SK-N-SH (cell line): Measurements from ENCODE around the gene GDPD5. TPM values are rescaled to one million over a fixed set of nuclear protein-coding genes. Genes with fewer than 3 reads are reported as not detected.

Experiments
- CTCF ChIA-PET: fragments of 300-600, 350-600 bp; formaldehyde crosslinking; extraction: SDS; loops from one replicate; lab custom pipeline; 2021; lab: Yijun Ruan, JAX
- POLR2A ChIA-PET: fragments of 350-600 bp; sonication (Branson Sonifier 250); formaldehyde crosslinking; extraction: SDS; loops from one replicate; lab custom pipeline; 2020; ENCODE audit warnings: antibody characterized with exemption, inconsistent platforms; lab: Yijun Ruan, JAX
- DNase-seq: peaks from one replicate; pipeline ENCODE4 v3.0.0; 2012
- H2AFZ ChIP-seq: fragments of 200-600 bp; sonication (generic); 2 replicates; pipeline ENCODE4 v1.8.1; 2016; ENCODE audit warnings: antibody characterized with exemption, mild to moderate bottlenecking, low read depth
- H3F3A ChIP-seq: fragments of 200-600 bp; sonication (generic); replicated peaks from 2 replicates; pipeline ENCODE3; 2016; ENCODE audit warnings: antibody characterized with exemption, mild to moderate bottlenecking; ENCODE audit not compliant: insufficient read depth
- H3K27ac ChIP-seq, 2 experiments: fragments of 200-500 bp in 1 of 2; fragments of 200-600 bp in 1 of 2; sonication (Bioruptor generic) in 1 of 2; sonication (generic), shearing (Covaris generic) in 1 of 2; 2 replicates each; pipeline versions ENCODE4 v1.5.1 to v1.6.1; 2014 to 2016; ENCODE audit warnings: low read depth in 2 of 2, inconsistent platforms in 1 of 2, low read length in 1 of 2, mild to moderate bottlenecking in 1 of 2, mixed read lengths in 1 of 2
- H3K27me3 ChIP-seq: fragments of 200-600 bp; sonication (generic), shearing (Covaris generic); 2 replicates; pipeline ENCODE4 v1.6.1; 2016; ENCODE audit warnings: mixed run types; ENCODE audit not compliant: insufficient read depth
- H3K36me3 ChIP-seq, 2 experiments: fragments of 200-500 bp in 1 of 2; fragments of 200-600 bp in 1 of 2; sonication (Bioruptor generic) in 1 of 2; sonication (generic) in 1 of 2; replicated peaks in 1 of 2; 2 replicates each; pipeline versions ENCODE3 to v1.5.1; 2014 to 2016; ENCODE audit warnings: low read length in 1 of 2, mild to moderate bottlenecking in 1 of 2; ENCODE audit not compliant: insufficient read depth in 2 of 2, control insufficient read depth in 1 of 2
- H3K4me1 ChIP-seq, 2 experiments: fragments of 200-500 bp in 1 of 2; fragments of 200-600 bp in 1 of 2; sonication (Bioruptor generic) in 1 of 2; sonication (generic), shearing (Covaris generic) in 1 of 2; 2 replicates each; pipeline versions ENCODE4 v1.5.1 to v1.6.1; 2014 to 2016; ENCODE audit warnings: low read depth in 1 of 2, low read length in 1 of 2, mixed run types in 1 of 2; ENCODE audit not compliant: insufficient read depth in 2 of 2, control insufficient read depth in 1 of 2
- H3K4me2 ChIP-seq: fragments of 200-600 bp; sonication (generic), shearing (Covaris generic); 2 replicates; pipeline ENCODE4 v1.6.1; 2017; ENCODE audit warnings: mixed run types
- H3K4me3 ChIP-seq, 2 experiments: fragments of 200-500 bp in 1 of 2; fragments of 200-600 bp in 1 of 2; sonication (Bioruptor generic) in 1 of 2; sonication (generic), shearing (Covaris generic) in 1 of 2; 2 replicates each; pipeline versions ENCODE4 v1.5.1 to v1.8.1; 2014 to 2016; ENCODE audit warnings: low read depth in 2 of 2, inconsistent platforms in 1 of 2, low read length in 1 of 2, mild to moderate bottlenecking in 1 of 2, mixed read lengths in 1 of 2, moderate library complexity in 1 of 2
- H3K79me2 ChIP-seq: fragments of 200-600 bp; sonication (generic); 2 replicates; pipeline ENCODE4 v1.8.1; 2017; ENCODE audit warnings: mild to moderate bottlenecking; ENCODE audit not compliant: insufficient read depth
- H3K9ac ChIP-seq: fragments of 200-600 bp; sonication (generic); 2 replicates; pipeline ENCODE4 v1.6.1; 2017; ENCODE audit warnings: mixed run types
- H3K9me2 ChIP-seq: fragments of 200-600 bp; sonication (generic); 2 replicates; pipeline ENCODE4 v1.6.1; 2017; ENCODE audit warnings: mixed run types
- H3K9me3 ChIP-seq: fragments of 200-600 bp; sonication (generic); 2 replicates; pipeline ENCODE4 v1.6.1; 2017; ENCODE audit warnings: mixed run types, mild to moderate bottlenecking, moderate library complexity
- H4K20me1 ChIP-seq: fragments of 200-600 bp; sonication (generic); 2 replicates; pipeline ENCODE4 v1.6.1; 2017; ENCODE audit warnings: mild to moderate bottlenecking, mixed run types; ENCODE audit not compliant: insufficient read depth
- EP300 ChIP-seq, 2 experiments: IDR thresholded peaks; 2 replicates each; pipeline versions ENCODE4 v1.4.0 to v1.6.1; 2012; ENCODE audit warnings: borderline replicate concordance in 1 of 2, low read depth in 1 of 2, low read length in 1 of 2
- EZH2phosphoT487 ChIP-seq: fragments of 200-600 bp; sonication (generic); IDR thresholded peaks from 2 replicates; pipeline ENCODE4 v1.6.1; 2017; ENCODE audit warnings: low read depth, mixed run types, mild to moderate bottlenecking, antibody characterized with exemption, moderate library complexity, borderline replicate concordance
- FOSL2 ChIP-seq: IDR thresholded peaks from 2 replicates; pipeline ENCODE4 v1.4.0; 2012; ENCODE audit warnings: low read depth, mild to moderate bottlenecking, moderate library complexity, borderline replicate concordance
- GABPA ChIP-seq: IDR thresholded peaks from 2 replicates; pipeline ENCODE4 v1.4.0; 2012; ENCODE audit warnings: low read depth, mild to moderate bottlenecking
- GATA2 ChIP-seq: sonication (generic); formaldehyde crosslinking; IDR thresholded peaks from 2 replicates; pipeline ENCODE4 v1.5.0; 2020; ENCODE audit warnings: mild to moderate bottlenecking, missing genetic modification reagents
- NFIC ChIP-seq: IDR thresholded peaks from 2 replicates; pipeline ENCODE4 v1.4.0; 2012; ENCODE audit warnings: borderline replicate concordance
- NRF1 ChIP-seq: IDR thresholded peaks from 2 replicates; pipeline ENCODE4 v1.6.1; 2012; ENCODE audit warnings: low read depth, mild to moderate bottlenecking, low read length
- POLR2AphosphoS5 ChIP-seq: IDR thresholded peaks from 2 replicates; pipeline ENCODE4 v1.6.1; 2012; ENCODE audit warnings: low read depth, low read length
- RFX5 ChIP-seq: IDR thresholded peaks from 2 replicates; pipeline ENCODE4 v1.6.1; 2012; ENCODE audit warnings: mild to moderate bottlenecking, improper control_type of control experiment, low read length
- RXRA ChIP-seq: IDR thresholded peaks from 2 replicates; pipeline ENCODE4 v1.4.0; 2012; ENCODE audit warnings: low read depth, mild to moderate bottlenecking, borderline replicate concordance
- TEAD4 ChIP-seq: IDR thresholded peaks from 2 replicates; pipeline ENCODE4 v1.4.0; 2012; ENCODE audit warnings: mild to moderate bottlenecking, borderline replicate concordance; ENCODE audit not compliant: insufficient read depth
- YY1 ChIP-seq: IDR thresholded peaks from 2 replicates; pipeline ENCODE4 v1.4.0; 2012; ENCODE audit warnings: low read depth, mild to moderate bottlenecking
- WGBS: methylation state at CpG from one replicate; pipeline ENCODE4 v1.1.6; 2017; ENCODE audit warnings: low lambda C conversion rate; 5-methylcytosine and 5-hydroxymethylcytosine counted together
- polyA plus RNA-seq, 3 experiments: library from polyadenylated mRNA; depleted of rRNA; stranded (reverse); fragments of >200 nt; gene quantifications; 2 replicates each; pipeline ENCODE4 v1.2.3, GENCODE V29; 2012
- TF ChIP-seq, protein P1 (sequence below): fragments of 150-350 bp; IDR thresholded peaks from 2 replicates; pipeline ENCODE4 v1.6.1; 2016; ENCODE audit warnings: mild to moderate bottlenecking, low read depth, low read length
- TF ChIP-seq, protein P2 (sequence below): fragments of 150-350 bp; IDR thresholded peaks from 2 replicates; pipeline ENCODE4 v1.6.1; 2017; ENCODE audit warnings: antibody characterized with exemption, low read length, low read depth, borderline replicate concordance
- TF ChIP-seq, protein P3 (sequence below): IDR thresholded peaks from 2 replicates; pipeline ENCODE4 v1.4.0; 2012; ENCODE audit warnings: low read depth
- TF ChIP-seq, protein P4 (sequence below): IDR thresholded peaks from 2 replicates; pipeline ENCODE4 v1.6.1; 2012; ENCODE audit warnings: mild to moderate bottlenecking, low read depth, low read length, moderate library complexity
- TF ChIP-seq, protein P5 (sequence below): IDR thresholded peaks from 2 replicates; pipeline ENCODE4 v1.4.0; 2012; ENCODE audit warnings: low read depth, borderline replicate concordance

GDPD5 gene
- polyA plus RNA-seq, 1 of the 3 experiments (the other 2 are of a cell fraction): 2.2 TPM

DNA sequence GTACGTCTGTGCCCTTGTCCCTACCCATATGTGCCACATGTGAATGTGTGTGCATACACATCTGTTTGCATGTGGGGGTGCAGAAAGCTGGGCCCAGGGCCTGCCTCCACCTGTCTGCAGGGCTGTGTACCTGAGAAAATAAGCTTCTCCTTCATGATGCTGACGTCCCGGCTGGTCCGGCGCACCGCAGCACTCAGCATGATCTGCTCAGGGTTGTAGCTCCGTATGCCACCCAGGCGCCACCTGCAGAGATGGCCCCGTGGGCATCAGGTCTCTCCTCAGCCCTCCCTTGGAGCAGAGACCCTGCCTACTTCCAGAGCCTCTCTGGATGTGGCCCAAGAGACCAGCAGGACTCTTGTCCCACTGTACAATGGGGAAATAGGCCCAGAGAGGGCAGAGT is 88.9 kb downstream of the GDPD5 start:
- Histone ChIP-seq H3K4me2 (no peak overlapping the region), H3K4me1 (no peaks in the 10 kb centered on the region), H3K9ac (no peak overlapping the region), H3K9me3 (no peaks in the 10 kb centered on the region), H3K9me2 (no peaks in the 10 kb centered on the region), H3K36me3 (no peaks in the 10 kb centered on the region), H3K79me2 (no peaks in the 10 kb centered on the region), H3F3A (no peaks in the 10 kb centered on the region), H2AFZ (no peak overlapping the region), H3K27me3 (no peaks in the 10 kb centered on the region), H3K4me3 (no peak overlapping the region), H3K27ac (no peak overlapping the region), H4K20me1 (no peaks in the 10 kb centered on the region)
- CTCF ChIA-PET: interaction anchor here (1.0 to 9.0 kb wide), 5 partner anchors 9 to 157 kb away, joined by 4 to 54 read pairs (median 6); no protein-coding TSS in a partner anchor
- TF ChIP-seq GABPA (no peak), RXRA (no peak), EP300 (IDR thresholded peaks at IDR 0.05; ENCODE audit: borderline replicate concordance in 1 of 2, low read depth in 1 of 2, low read length in 1 of 2) (no peak), FOSL2 (no peak), NRF1 (no peak), YY1 (no peak), POLR2AphosphoS5 (no peak), EZH2phosphoT487 (no peak), NFIC (no peak), GATA2 (CRISPR knock-in tag) (no peak), TEAD4 (no peak), RFX5 (no peak)
- TF ChIP-seq, protein P1, sequence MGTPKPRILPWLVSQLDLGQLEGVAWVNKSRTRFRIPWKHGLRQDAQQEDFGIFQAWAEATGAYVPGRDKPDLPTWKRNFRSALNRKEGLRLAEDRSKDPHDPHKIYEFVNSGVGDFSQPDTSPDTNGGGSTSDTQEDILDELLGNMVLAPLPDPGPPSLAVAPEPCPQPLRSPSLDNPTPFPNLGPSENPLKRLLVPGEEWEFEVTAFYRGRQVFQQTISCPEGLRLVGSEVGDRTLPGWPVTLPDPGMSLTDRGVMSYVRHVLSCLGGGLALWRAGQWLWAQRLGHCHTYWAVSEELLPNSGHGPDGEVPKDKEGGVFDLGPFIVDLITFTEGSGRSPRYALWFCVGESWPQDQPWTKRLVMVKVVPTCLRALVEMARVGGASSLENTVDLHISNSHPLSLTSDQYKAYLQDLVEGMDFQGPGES: no peak
- TF ChIP-seq, protein P2, sequence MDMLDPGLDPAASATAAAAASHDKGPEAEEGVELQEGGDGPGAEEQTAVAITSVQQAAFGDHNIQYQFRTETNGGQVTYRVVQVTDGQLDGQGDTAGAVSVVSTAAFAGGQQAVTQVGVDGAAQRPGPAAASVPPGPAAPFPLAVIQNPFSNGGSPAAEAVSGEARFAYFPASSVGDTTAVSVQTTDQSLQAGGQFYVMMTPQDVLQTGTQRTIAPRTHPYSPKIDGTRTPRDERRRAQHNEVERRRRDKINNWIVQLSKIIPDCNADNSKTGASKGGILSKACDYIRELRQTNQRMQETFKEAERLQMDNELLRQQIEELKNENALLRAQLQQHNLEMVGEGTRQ: no peak
- TF ChIP-seq, protein P3, sequence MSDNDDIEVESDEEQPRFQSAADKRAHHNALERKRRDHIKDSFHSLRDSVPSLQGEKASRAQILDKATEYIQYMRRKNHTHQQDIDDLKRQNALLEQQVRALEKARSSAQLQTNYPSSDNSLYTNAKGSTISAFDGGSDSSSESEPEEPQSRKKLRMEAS: no peak
- TF ChIP-seq, protein P4, sequence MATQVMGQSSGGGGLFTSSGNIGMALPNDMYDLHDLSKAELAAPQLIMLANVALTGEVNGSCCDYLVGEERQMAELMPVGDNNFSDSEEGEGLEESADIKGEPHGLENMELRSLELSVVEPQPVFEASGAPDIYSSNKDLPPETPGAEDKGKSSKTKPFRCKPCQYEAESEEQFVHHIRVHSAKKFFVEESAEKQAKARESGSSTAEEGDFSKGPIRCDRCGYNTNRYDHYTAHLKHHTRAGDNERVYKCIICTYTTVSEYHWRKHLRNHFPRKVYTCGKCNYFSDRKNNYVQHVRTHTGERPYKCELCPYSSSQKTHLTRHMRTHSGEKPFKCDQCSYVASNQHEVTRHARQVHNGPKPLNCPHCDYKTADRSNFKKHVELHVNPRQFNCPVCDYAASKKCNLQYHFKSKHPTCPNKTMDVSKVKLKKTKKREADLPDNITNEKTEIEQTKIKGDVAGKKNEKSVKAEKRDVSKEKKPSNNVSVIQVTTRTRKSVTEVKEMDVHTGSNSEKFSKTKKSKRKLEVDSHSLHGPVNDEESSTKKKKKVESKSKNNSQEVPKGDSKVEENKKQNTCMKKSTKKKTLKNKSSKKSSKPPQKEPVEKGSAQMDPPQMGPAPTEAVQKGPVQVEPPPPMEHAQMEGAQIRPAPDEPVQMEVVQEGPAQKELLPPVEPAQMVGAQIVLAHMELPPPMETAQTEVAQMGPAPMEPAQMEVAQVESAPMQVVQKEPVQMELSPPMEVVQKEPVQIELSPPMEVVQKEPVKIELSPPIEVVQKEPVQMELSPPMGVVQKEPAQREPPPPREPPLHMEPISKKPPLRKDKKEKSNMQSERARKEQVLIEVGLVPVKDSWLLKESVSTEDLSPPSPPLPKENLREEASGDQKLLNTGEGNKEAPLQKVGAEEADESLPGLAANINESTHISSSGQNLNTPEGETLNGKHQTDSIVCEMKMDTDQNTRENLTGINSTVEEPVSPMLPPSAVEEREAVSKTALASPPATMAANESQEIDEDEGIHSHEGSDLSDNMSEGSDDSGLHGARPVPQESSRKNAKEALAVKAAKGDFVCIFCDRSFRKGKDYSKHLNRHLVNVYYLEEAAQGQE: no peak
- TF ChIP-seq, protein P5, sequence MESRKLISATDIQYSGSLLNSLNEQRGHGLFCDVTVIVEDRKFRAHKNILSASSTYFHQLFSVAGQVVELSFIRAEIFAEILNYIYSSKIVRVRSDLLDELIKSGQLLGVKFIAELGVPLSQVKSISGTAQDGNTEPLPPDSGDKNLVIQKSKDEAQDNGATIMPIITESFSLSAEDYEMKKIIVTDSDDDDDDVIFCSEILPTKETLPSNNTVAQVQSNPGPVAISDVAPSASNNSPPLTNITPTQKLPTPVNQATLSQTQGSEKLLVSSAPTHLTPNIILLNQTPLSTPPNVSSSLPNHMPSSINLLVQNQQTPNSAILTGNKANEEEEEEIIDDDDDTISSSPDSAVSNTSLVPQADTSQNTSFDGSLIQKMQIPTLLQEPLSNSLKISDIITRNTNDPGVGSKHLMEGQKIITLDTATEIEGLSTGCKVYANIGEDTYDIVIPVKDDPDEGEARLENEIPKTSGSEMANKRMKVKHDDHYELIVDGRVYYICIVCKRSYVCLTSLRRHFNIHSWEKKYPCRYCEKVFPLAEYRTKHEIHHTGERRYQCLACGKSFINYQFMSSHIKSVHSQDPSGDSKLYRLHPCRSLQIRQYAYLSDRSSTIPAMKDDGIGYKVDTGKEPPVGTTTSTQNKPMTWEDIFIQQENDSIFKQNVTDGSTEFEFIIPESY: no peak
- 90% methylated on average over 8 of the region's 9 CpGs for WGBS
- DNase-seq: no peak
- POLR2A ChIA-PET: no interaction called here
